Adrenal gland (tissue), 5 donors: Measurements from ENCODE around the gene NOS2.

ENCODE experiments used
- CTCF ChIP-seq, 6 experiments: fragments of 450-650 bp in 4 of 6; fragments of 200-600 bp in 2 of 6; sonication (generic) in 1 of 6; IDR thresholded peaks; 1 replicate in 5 of 6; 2 replicates in 1 of 6; pipeline versions ENCODE4 v1.5.1 to v1.8.0; 2016 to 2021; ENCODE audit warnings: antibody characterized with exemption in 6 of 6, mild to moderate bottlenecking in 2 of 6, moderate library complexity in 1 of 6
- POLR2A ChIP-seq, 2 donors: fragments of 450-650 bp; IDR thresholded peaks; one replicate each; pipeline ENCODE4 v1.6.1; 2017; ENCODE audit warnings: antibody characterized with exemption in 2 of 2, mild to moderate bottlenecking in 2 of 2, moderate library complexity in 1 of 2
- donor health status: DM: no; HTN: no; CAD: no.

DNA sequence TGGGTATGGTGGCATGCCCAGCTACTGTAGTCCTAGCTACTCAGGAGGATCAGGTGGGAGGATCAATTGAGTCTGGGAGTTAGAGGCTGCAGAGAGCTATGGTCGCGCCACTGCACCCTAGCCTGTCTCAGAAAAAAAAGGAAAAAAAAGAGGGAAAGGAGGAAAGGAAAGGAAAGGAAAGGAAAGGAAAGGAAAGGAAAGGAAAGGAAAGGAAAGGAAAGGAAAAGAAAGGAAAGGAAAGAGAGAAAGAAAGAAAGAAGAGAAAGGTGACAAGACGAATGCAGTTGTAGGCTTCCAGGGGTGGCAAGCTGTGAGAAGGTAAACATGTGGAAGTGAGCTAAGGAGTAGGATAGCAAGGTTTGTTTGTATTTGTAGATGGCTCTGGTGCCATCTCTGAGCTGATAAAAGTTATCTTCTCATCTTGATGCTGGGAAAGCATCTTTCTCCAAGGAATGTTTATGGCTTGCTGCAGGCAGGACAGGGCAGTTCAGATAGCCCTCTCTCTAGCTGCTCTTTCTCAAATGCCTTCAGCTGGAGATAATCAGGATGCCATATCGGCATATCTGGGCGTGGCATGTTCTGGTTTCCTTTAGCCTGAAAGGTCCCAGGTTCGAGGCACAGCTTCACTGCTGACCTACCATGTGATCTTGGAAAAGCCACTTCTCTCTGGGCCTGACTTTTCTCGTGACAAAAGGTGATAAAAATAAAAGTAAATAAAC is 2.8 kb upstream of the NOS2 start:
- no peak for TF ChIP-seq POLR2A (IDR thresholded peaks at IDR 0.05)
- TF ChIP-seq CTCF (IDR thresholded peaks at IDR 0.05): no peak
